Fibroblast of the aortic adventitia (primary cell): ENCODE measurements around the gene WIF1. TPM values are rescaled to one million over a fixed set of nuclear protein-coding genes. Genes with fewer than 3 reads are reported as not detected.

Experiments
- DNase-seq: peaks from one replicate; pipeline ENCODE4 v3.0.0-alpha.2; 2010; ENCODE audit warnings: low read depth
- H3K4me3 ChIP-seq: 2 replicates; pipeline ENCODE4 v1.5.1; 2011; ENCODE audit warnings: low read depth, mild to moderate bottlenecking, control low read depth, low read length, moderate library complexity
- CTCF ChIP-seq: IDR thresholded peaks from 2 replicates; pipeline ENCODE4 v1.5.1; 2011; ENCODE audit warnings: mild to moderate bottlenecking, low read length, control low read depth, inconsistent platforms; ENCODE audit not compliant: insufficient read depth
- total RNA-seq: library from RNA; depleted of rRNA; stranded (reverse); fragments of >200 nt; gene quantifications from 2 replicates; pipeline ENCODE4 v1.2.3, GENCODE V29; 2012; ENCODE audit warnings: low replicate concordance

The WIF1 gene
- total RNA-seq, 1 donor: under 0.01 TPM

DNA sequence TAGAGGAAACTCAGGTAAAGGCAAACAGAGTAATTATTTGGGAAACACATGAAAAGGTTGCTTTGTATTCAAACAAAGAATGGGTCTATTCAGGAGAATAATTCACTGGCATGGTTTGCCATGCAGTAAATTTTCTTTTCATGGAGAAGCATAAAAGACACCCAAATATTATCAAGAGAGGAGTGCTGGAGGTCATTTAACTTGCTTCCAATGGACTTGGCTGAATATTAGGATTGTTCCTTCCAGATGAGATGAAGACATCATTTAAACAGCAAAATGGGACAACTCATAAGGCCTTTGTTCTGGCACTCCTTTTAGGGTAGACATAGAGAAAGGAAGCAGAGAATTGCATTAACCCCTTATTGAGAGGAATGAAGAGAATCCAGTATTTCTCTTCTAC lies 38.7 kb downstream of the WIF1 start:
- DNase-seq: no peak
- no peak for TF ChIP-seq CTCF
- no peak overlapping the region for H3K4me3 ChIP-seq

DNA sequence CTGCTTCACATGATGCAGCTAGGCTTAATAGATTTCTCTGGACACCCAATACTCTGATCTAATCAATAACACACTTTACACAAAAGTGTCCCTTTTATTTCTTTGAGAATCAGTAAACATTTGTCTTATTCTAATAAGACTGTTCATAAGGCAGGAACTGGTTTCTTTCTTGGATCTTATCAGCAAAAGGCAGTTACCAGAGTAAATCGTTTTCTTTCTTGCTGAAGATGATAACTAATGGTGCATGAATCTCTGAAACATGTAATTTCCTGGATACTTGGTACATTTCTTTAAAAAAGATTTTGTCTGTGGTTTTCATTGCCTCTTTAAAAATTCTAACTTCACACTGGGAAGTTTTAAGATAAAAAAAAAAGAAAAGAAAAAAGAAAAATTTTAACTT lies 39.6 kb downstream of the WIF1 start:
- H3K4me3 ChIP-seq: no peak overlapping the region
- no peak for DNase-seq
- TF ChIP-seq CTCF: no peak

GRCh38 chr12:65074932-65075331 lies 46.2 kb downstream of the WIF1 start:
- TF ChIP-seq CTCF: no peak
- DNase-seq: no peak
- no peak overlapping the region for H3K4me3 ChIP-seq

DNA sequence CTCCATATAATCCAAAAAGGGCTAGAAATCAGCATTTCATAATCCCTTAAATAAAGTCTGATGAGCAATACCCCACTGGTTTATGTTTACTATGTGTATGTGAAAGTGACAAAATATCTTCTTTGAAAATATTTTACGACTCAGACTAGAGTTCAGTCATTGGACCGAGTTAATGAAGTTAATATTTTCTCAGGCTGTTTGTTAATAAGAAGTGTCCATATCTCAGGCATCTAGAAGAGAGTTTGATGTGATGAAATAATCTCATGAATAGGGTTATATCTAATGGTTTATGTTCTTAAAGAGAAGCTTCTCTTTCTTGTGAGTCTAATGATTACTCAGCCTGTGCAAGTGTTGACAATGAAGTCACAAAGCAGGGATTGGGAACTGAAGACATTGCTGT lies 51.8 kb downstream of the WIF1 start:
- H3K4me3 ChIP-seq: no peak overlapping the region
- no peak for DNase-seq
- TF ChIP-seq CTCF: no peak

DNA sequence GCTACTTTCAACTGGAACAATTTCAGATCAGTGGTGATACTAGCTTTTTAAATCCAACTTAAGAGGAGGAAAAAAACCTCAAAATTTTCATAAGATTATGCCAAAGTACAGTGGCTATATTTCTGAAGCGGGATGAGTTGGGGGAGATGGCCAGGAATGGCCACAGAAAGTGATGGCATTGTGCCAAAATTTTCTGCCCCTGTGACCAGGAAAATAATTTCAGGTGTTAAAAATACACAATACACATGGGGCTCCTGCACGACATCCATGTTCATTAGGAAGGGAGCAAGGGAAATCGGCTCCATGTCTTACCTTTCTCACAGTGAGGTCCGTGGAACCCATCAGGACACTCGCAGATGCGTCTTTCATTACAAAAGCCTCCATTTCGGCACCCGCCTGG lies 53.7 kb downstream of the WIF1 start:
- no peak for DNase-seq
- TF ChIP-seq CTCF: no peak
- H3K4me3 ChIP-seq: no peak overlapping the region

- no peak overlapping the region for H3K4me3 ChIP-seq
- no peak for TF ChIP-seq CTCF
- DNase-seq: no peak
Observed at GRCh38 chr12:65055859-65056258, 65.2 kb downstream of the WIF1 start.

DNA sequence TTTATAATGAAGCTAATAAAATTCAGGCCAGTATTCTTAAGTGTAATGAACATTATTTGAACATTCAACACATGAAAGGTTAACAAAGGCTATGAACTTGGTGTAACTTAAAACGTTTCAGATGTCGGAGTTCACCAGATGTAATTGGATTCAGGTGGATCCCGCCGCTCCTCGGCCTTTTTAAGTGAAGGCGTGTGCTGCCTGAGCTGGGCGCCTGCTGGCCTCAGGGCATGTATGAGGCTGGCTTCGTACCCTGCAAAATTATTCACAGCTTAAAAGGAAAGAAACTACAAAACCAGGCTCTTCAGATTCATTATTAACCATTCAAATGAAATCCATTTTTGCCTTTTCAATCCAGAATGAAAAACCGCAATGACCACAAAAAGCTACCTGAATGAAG lies 69.9 kb downstream of the WIF1 start:
- no peak for TF ChIP-seq CTCF
- no peak for DNase-seq

More for the DNA sequence above, 69.9 kb downstream of the WIF1 start:
- H3K4me3 ChIP-seq: no peak overlapping the region
